CD4-positive, alpha-beta memory T cell (primary cell): ENCODE results near the gene CIB4. TPM values are rescaled to one million over a fixed set of nuclear protein-coding genes. Genes with fewer than 3 reads are reported as not detected.

Experiments
- CTCF ChIA-PET: fragments of 350-600 bp; sonication (Branson Sonifier 250); formaldehyde crosslinking; loops from one replicate; lab custom pipeline; 2021; ENCODE audit warnings: inconsistent platforms; ENCODE audit not compliant: partially characterized antibody; lab: Charles Lee
- POLR2A ChIA-PET: fragments of 350-600 bp; sonication (Branson Sonifier 250); formaldehyde crosslinking; loops from one replicate; lab custom pipeline; 2021; ENCODE audit not compliant: partially characterized antibody; lab: Charles Lee
- DNase-seq, 5 donors: peaks; one replicate each; pipeline versions ENCODE4 v3.0.0 to v3.0.0-alpha.2; 2020 to 2022; ENCODE audit warnings: mixed read lengths in 1 of 5
- H3K27ac ChIP-seq: one replicate; pipeline ENCODE4 v1.7.0; 2013; ENCODE audit warnings: low read depth, low read length
- H3K27me3 ChIP-seq: 2 replicates; pipeline ENCODE4 v1.7.0; 2013; ENCODE audit warnings: mild to moderate bottlenecking, low read length, moderate library complexity; ENCODE audit not compliant: insufficient read depth
- H3K36me3 ChIP-seq: 2 replicates; pipeline ENCODE4 v1.7.0; 2013; ENCODE audit warnings: mild to moderate bottlenecking, low read length, moderate library complexity; ENCODE audit not compliant: insufficient read depth
- H3K4me1 ChIP-seq: 2 replicates; pipeline ENCODE4 v1.7.0; 2013; ENCODE audit warnings: mild to moderate bottlenecking, low read length, moderate library complexity; ENCODE audit not compliant: insufficient read depth
- H3K4me3 ChIP-seq, 2 donors: one replicate each; pipeline ENCODE4 v1.7.0; 2013; ENCODE audit warnings: low read length in 2 of 2, mild to moderate bottlenecking in 1 of 2
- H3K9me3 ChIP-seq, 2 donors: one replicate each; pipeline ENCODE4 v1.7.0; 2013; ENCODE audit warnings: low read length in 2 of 2, control low read depth in 1 of 2; ENCODE audit not compliant: control insufficient read depth in 1 of 2
- H3K27ac Mint-ChIP-seq, 7 donors: one replicate each; pipeline ENCODE4 v1.8.0; 2020 to 2021; ENCODE audit warnings: mixed read lengths in 7 of 7, mild to moderate bottlenecking in 6 of 7, inconsistent platforms in 3 of 7, moderate library complexity in 3 of 7
- H3K27me3 Mint-ChIP-seq, 2 donors: one replicate each; pipeline ENCODE4 v1.8.0; 2020 to 2021; ENCODE audit warnings: mixed read lengths in 2 of 2
- H3K36me3 Mint-ChIP-seq, 2 donors: one replicate each; pipeline ENCODE4 v1.8.0; 2020 to 2021; ENCODE audit warnings: mixed read lengths in 2 of 2, inconsistent platforms in 1 of 2, mild to moderate bottlenecking in 1 of 2
- H3K4me1 Mint-ChIP-seq, 4 donors: one replicate each; pipeline ENCODE4 v1.8.0; 2020 to 2021; ENCODE audit warnings: mixed read lengths in 4 of 4, mild to moderate bottlenecking in 1 of 4
- H3K4me3 Mint-ChIP-seq, 8 donors: one replicate each; pipeline ENCODE4 v1.8.0; 2020 to 2021; ENCODE audit warnings: mixed read lengths in 8 of 8, mild to moderate bottlenecking in 7 of 8, moderate library complexity in 6 of 8, inconsistent platforms in 3 of 8
- H3K9me3 Mint-ChIP-seq, 8 donors: one replicate each; pipeline ENCODE4 v1.8.0; 2020 to 2021; ENCODE audit warnings: mixed read lengths in 8 of 8, mild to moderate bottlenecking in 5 of 8, inconsistent platforms in 3 of 8, moderate library complexity in 1 of 8
- intact Hi-C: fragments of 100-400 bp; cut with micrococcal nuclease; formaldehyde crosslinking; loops from one replicate; pipeline ENCODE4 v1.15.1; 2023
- polyA plus RNA-seq, 2 donors: library from polyadenylated mRNA; unstranded; fragments of 300-500 nt; fragmentation: Illumina TruSeq; gene quantifications; one replicate each; pipeline ENCODE4 v1.2.3, GENCODE V29; 2021
- total RNA-seq, 2 experiments: library from RNA; stranded (reverse); gene quantifications; one replicate each; pipeline ENCODE4 v1.2.3, GENCODE V29; 2021

The CIB4 gene
- total and polyA plus RNA-seq, 4 experiments from 2014 or later, result not detected

DNA sequence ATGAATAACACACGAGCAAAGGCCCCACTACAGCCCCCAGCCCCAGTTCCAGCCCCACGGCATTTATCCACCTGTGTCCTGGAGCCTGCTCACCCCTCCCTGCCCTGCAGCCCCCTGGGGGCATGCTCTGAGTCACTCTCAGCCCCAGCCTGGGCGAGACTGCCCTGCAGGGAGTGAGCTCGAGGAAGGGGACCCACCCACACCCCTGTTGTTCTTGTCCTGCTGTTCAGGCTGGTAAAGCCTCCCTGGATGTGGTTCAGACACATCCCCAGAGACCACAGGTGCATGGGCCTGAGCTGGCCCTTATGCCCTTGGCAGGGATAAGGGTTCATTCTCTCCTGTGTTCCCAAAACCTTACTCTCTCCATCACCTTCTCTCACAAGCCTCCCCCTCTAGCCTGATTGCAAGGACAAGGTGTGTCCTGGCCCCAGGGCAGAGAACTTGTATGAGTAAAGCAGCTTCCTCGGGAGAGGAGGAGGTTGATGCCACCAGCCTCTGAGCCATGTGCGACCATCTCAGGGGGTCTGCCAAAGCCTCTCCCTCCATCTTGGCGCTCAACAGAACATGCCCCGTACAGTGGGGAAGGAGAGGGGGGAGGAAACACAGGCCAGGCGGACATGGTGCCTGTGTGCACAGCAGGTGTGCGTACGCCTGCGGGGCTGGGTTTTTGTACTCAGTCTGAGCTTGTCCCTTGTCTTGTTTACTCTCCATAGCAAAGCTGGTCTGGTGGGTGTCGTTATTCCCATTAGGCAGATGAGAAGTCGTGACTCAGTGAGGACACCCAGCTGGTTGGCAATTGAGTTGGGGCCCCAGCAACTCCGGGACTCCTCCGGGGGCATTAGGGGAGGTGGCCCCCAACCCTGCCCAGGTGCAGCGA is 64.4 kb downstream of the CIB4 start:
- no peak overlapping the region for H3K27ac ChIP-seq
- H3K4me3 ChIP-seq, result no peak overlapping the region
- no peaks in the 10 kb centered on the region for H3K9me3 ChIP-seq
- H3K4me1 ChIP-seq, result no peaks in the 10 kb centered on the region
- no peaks in the 10 kb centered on the region for H3K36me3 ChIP-seq
- ChIA-PET POLR2A (no interaction called here), CTCF (interaction anchor here (0.6 to 3.8 kb wide), 18 partner anchors 10 to 724 kb away, joined by 3 to 37 read pairs (median 6); no protein-coding TSS in a partner anchor)
- Mint-ChIP-seq H3K27me3 (peaks cover 11 to 26% of the 10 kb centered on the region in 2 donors), H3K4me3 (no peak overlapping the region), H3K36me3 (no peaks in the 10 kb centered on the region), H3K27ac (no peak overlapping the region), H3K9me3 (no peaks in the 10 kb centered on the region), H3K4me1 (peaks cover 0 to 4% (median 1%) of the 10 kb centered on the region in 4 donors)
- H3K27me3 ChIP-seq, result no peaks in the 10 kb centered on the region
- intact Hi-C loops, result loop anchor here (5.0 to 10.0 kb wide), 2 partner anchors 342 to 585 kb away; no protein-coding TSS in a partner anchor
- no peak for DNase-seq

DNA sequence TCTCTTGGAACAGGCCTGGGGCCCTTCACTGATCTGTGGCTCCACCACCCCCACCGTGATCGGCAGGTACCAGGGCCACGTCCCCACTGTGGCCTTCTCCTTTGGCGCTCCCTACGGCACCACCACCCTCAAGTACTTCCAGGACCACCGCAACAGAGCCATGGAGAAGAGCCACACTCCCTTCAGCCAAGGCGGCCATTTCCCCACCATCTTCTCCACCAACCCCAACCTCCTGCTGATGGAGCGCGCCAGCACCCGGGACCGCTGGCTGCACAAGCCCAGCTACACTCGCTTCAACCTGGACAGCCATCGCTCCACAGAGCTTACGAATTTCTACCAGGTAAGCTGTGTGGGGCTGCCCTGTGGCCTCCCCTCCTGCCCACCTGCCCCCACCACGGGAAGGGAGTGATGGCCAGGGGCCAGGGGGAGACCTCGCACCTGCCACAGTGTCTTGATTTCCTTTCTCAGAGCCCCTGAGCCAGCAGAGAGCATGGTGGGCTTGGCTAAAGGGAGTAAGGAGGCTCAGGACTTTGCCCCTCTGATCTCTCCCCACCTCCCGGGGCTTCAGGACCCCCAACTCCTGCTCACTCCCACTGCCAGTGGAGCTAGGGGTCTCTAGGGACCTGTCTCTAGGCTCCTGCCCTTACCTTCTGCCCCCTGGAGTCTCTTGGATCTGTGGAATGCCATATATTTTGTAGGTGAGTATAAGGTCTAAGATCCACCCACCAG is 65.2 kb downstream of the CIB4 start:
- no peak for DNase-seq
- no peaks in the 10 kb centered on the region for H3K9me3 ChIP-seq
- no peak overlapping the region for H3K27ac ChIP-seq
- H3K4me3 ChIP-seq, result no peak overlapping the region
- Mint-ChIP-seq H3K36me3 (no peaks in the 10 kb centered on the region), H3K4me1 (peaks cover 0 to 4% (median 1%) of the 10 kb centered on the region in 4 donors), H3K27me3 (peaks cover 6 to 24% of the 10 kb centered on the region in 2 donors), H3K9me3 (no peaks in the 10 kb centered on the region), H3K4me3 (no peak overlapping the region), H3K27ac (no peak overlapping the region)
- no peaks in the 10 kb centered on the region for H3K4me1 ChIP-seq
- no peaks in the 10 kb centered on the region for H3K36me3 ChIP-seq
- no peaks in the 10 kb centered on the region for H3K27me3 ChIP-seq
- ChIA-PET POLR2A (no interaction called here), CTCF (interaction anchor here (1.4 to 3.8 kb wide), 8 partner anchors 11 to 625 kb away, joined by 4 to 37 read pairs (median 14); no protein-coding TSS in a partner anchor)
- intact Hi-C loops, result loop anchor here (5.0 to 10.0 kb wide), 2 partner anchors 341 to 584 kb away; no protein-coding TSS in a partner anchor

DNA sequence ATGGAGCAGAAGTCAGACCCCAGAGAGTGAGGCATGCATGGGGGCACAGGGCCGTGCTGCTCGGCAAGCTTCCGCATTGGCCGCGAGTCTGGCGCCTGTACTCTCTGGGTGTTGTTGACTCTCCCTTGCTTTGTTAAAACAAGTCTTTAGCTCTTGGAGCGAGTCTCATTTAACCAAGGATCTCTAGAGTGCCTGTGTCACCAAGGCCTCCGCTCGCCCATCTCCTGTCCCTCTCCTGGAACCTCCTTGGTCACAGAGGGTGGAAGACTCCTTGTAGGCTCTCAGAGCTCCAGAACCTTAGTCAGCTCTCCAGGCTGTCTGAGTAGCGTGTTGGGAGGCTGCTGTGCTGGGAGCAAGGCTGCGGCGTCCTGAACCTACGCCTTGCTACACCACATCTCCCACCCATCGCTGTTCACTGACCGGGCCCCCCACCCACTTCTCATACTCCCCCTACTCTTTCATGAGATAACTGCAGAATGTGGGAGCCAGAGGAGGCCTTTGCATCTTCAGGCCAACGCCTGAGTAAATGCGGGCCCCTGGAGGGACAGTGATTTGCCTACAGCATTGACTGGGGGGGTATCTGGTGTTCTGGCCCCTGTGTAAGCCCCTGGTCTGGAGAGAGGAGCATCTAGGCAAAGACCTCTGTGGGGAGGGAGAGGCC is 66.1 kb downstream of the CIB4 start:
- intact Hi-C loops, result loop anchor here (5.0 to 10.0 kb wide), 2 partner anchors 340 to 583 kb away; no protein-coding TSS in a partner anchor
- DNase-seq, result no peak
- peaks cover 10 to 24% of the 10 kb centered on the region in 2 donors for H3K27me3 Mint-ChIP-seq

DNA sequence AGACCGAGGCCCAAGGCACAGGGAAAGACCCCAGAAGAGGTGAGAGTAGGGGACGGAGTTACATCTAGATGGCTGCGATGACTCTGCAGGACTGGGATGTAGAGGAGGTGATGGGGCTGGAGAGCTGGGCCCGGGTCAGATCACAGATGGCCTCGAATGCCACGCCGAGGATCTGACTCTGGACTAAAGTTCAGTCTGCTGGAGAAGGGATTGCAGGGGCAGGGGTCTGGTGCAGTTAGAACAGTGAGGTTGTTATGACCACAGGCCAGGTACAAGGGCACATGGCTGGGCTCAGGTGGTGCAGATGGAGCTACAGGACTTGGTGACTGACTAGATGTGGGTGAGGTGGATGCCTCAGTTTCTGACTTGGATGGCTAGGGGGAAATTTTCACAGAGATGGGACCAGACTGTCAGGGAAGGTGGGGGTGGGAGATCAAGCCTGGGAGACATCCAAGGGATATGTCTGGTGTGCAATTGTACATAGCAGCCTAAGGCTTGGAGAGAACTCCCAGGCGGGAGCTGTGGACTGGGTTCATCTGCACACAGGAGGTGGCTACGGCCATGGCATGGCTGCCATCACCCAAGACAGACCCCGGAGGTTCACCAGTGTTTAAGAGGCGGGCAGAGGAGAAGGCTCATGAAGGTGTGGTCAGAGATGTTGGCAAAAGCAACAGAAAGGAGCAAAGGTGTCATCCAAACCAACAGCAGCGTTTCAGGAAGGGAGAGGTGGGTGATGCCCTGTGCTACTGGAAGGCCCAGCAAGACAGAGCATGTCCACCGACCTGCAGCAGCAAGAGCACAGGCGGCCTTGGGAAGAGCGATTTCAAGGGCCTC is 66.9 kb downstream of the CIB4 start:
- H3K4me1 Mint-ChIP-seq, result peaks cover 0 to 4% (median 1%) of the 10 kb centered on the region in 4 donors
- H3K36me3 Mint-ChIP-seq, result no peaks in the 10 kb centered on the region
- no peak overlapping the region for H3K4me3 Mint-ChIP-seq
- POLR2A ChIA-PET, result no interaction called here
- CTCF ChIA-PET, result no interaction called here
- no peaks in the 10 kb centered on the region for H3K9me3 ChIP-seq
- H3K4me1 ChIP-seq, result no peaks in the 10 kb centered on the region
- peaks cover 0 to 2% (median 0%) of the 10 kb centered on the region in 8 donors for H3K9me3 Mint-ChIP-seq
- no peak overlapping the region for H3K27ac ChIP-seq
- no peaks in the 10 kb centered on the region for H3K27me3 ChIP-seq
- DNase-seq, result no peak
- H3K4me3 ChIP-seq, result no peak overlapping the region
- intact Hi-C loops, result loop anchor here (10.0 kb wide), 1 partner anchor 339 kb away; no protein-coding TSS in a partner anchor
- peak overlapping the region in 1 of 7 donors; percentile 56 for H3K27ac Mint-ChIP-seq
- peaks cover 10 to 19% of the 10 kb centered on the region in 2 donors for H3K27me3 Mint-ChIP-seq
- no peaks in the 10 kb centered on the region for H3K36me3 ChIP-seq

More for the DNA sequence above, 66.1 kb downstream of the CIB4 start:
- H3K9me3 ChIP-seq, result no peaks in the 10 kb centered on the region
- no peak overlapping the region for H3K4me3 Mint-ChIP-seq
- no peaks in the 10 kb centered on the region for H3K36me3 ChIP-seq
- H3K4me3 ChIP-seq, result no peak overlapping the region
- H3K4me1 ChIP-seq, result no peaks in the 10 kb centered on the region
- H3K36me3 Mint-ChIP-seq, result no peaks in the 10 kb centered on the region
- peaks cover 0 to 2% (median 0%) of the 10 kb centered on the region in 8 donors for H3K9me3 Mint-ChIP-seq
- H3K27ac ChIP-seq, result no peak overlapping the region
- no peaks in the 10 kb centered on the region for H3K27me3 ChIP-seq
- peaks cover 0 to 4% (median 1%) of the 10 kb centered on the region in 4 donors for H3K4me1 Mint-ChIP-seq
- ChIA-PET CTCF (no interaction called here), POLR2A (no interaction called here)
- no peak overlapping the region for H3K27ac Mint-ChIP-seq

DNA sequence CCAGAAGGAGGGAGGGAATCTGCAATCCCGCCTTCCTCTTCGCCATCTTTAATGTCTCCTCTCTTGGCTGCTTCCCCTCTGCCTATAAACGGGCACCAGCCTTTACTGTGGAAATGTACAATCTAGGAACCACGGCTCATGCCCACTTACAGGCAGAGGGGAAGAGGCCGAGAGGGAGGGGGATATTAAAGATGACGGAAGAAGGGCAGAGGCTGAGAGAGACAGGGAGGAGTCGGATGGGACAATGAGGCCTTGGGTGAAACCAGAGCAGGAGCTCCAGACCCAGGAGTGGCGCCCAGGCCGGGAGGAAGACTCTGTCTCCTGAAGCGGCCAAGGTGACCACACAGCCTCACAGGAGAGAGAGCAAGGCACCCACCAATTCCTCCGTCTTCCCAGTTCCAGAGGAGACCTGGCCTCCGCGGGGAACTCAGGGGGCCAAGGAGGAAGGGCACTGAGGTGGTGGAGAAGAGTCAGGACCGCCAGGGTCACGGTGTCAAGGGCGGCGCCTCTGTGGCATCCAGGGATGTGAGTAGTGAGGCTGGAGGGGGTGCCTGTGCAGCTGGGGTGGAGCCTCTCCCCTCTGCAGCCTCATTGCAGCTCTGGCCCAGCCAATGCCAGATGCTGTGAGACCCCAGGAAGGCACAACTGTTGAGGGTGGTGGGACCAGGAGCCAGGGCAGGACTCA is 67.8 kb downstream of the CIB4 start:
- Histone ChIP-seq H3K9me3 (no peaks in the 10 kb centered on the region), H3K36me3 (no peaks in the 10 kb centered on the region), H3K27ac (no peak overlapping the region), H3K4me3 (no peak overlapping the region), H3K27me3 (no peaks in the 10 kb centered on the region), H3K4me1 (no peaks in the 10 kb centered on the region)
- Mint-ChIP-seq H3K4me1 (peaks cover 0 to 4% (median 1%) of the 10 kb centered on the region in 4 donors), H3K36me3 (no peaks in the 10 kb centered on the region), H3K4me3 (no peak overlapping the region), H3K27me3 (peaks cover 14 to 18% of the 10 kb centered on the region in 2 donors), H3K27ac (no peak overlapping the region), H3K9me3 (peaks cover 0 to 2% (median 0%) of the 10 kb centered on the region in 8 donors)
- intact Hi-C loops, result loop anchor here (10.0 kb wide), 1 partner anchor 339 kb away; no protein-coding TSS in a partner anchor
- ChIA-PET CTCF (no interaction called here), POLR2A (no interaction called here)
- no peak for DNase-seq

DNA sequence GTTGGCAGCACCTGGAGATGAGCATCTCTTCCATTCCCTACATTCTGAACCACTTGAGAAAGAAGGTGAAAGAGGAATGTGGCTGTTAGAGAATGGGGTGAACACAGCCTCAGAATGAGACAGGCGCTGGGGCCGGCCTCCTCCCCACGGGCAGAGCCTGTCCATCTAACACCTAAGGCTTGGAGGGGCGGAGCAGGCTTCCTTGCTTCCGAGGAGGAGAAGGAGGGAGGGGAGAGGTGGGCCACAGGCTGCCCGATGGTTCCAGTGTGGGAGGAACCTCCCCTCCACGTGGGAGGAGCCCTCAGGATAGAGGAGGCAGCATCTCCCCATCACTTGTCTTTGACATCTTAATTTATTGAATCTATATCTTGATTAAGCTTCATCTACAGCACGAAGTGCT is 68.6 kb downstream of the CIB4 start:
- H3K36me3 ChIP-seq, result no peaks in the 10 kb centered on the region
- Mint-ChIP-seq H3K9me3 (peaks cover 0 to 2% (median 0%) of the 10 kb centered on the region in 8 donors), H3K4me1 (peaks cover 0 to 1% (median under 1%) of the 10 kb centered on the region in 4 donors), H3K4me3 (no peak overlapping the region), H3K27me3 (peaks cover 11 to 14% of the 10 kb centered on the region in 2 donors), H3K36me3 (no peaks in the 10 kb centered on the region), H3K27ac (no peak overlapping the region)
- CTCF ChIA-PET, result no interaction called here
- no peaks in the 10 kb centered on the region for H3K9me3 ChIP-seq
- POLR2A ChIA-PET, result no interaction called here
- H3K27me3 ChIP-seq, result no peaks in the 10 kb centered on the region
- H3K4me3 ChIP-seq, result no peak overlapping the region
- no peaks in the 10 kb centered on the region for H3K4me1 ChIP-seq
- DNase-seq, result no peak
- no peak overlapping the region for H3K27ac ChIP-seq
- intact Hi-C loops, result loop anchor here (10.0 kb wide), 1 partner anchor 338 kb away; no protein-coding TSS in a partner anchor
